ENCODE results near the gene TMPRSS13. TPM values are rescaled to one million over a fixed set of nuclear protein-coding genes. Genes with fewer than 3 reads are reported as not detected.

The TMPRSS13 gene
- total and polyA plus RNA-seq, 2 experiments from 2014 or later: not detected

DNA sequence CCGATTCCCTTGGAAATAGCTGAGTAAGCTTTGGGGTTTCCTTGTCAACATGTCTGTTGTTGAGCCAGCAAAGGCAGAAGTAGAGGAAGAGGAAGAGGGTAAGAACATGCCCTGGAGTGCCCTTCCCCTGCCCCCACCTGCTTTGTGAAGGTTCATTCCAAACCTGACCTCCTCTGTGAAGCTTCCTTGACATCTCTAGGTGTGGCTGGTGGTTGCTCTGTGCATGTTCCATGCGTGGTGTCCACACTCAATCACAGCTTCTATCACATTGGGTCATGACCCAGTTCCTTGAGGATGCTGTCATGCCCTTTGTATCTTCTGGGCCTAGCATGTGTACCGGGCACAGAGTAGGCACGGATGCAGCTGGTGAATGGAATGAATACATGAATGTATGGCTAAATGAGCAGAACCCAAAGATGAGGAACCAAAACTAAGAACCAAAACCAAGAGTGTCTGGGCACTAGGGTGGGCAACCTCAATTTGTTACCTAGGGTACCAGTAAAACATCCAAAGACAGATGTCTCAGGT, 29.0 kb downstream of the TMPRSS13 start:
- TF ChIP-seq EZH2phosphoT487 (IDR thresholded peaks at IDR 0.05; ENCODE audit: insufficient read depth, low read depth) (no peak), EZH2 (IDR thresholded peaks at IDR 0.05; ENCODE audit: insufficient read depth, poor library complexity, severe bottlenecking) (no peak)
- Histone ChIP-seq H3K9me2 (ENCODE audit: insufficient read depth) (no peaks in the 10 kb centered on the region), H3K79me2 (ENCODE audit: insufficient read depth) (no peaks in the 10 kb centered on the region), H3K27me3 (replicated peaks; ENCODE audit: insufficient read depth) (0 out of 2 replicates have a peak, but pooled peaks cover 4% of the 10 kb centered on the region), H3K4me2 (ENCODE audit: unreplicated experiment) (no peak overlapping the region), H3K4me3 (no peak overlapping the region), H4K20me1 (ENCODE audit: insufficient read depth) (no peaks in the 10 kb centered on the region), H3K9me3 (ENCODE audit: low read depth) (no peaks in the 10 kb centered on the region), H3F3A (ENCODE audit: insufficient read depth) (no peaks in the 10 kb centered on the region), H3K9ac (no peak overlapping the region), H3K4me1 (ENCODE audit: insufficient read depth) (no peaks in the 10 kb centered on the region), H3K36me3 (ENCODE audit: low read depth) (no peaks in the 10 kb centered on the region), H3K27ac (no peak overlapping the region), H2AFZ (no peak overlapping the region)
- no peak for DNase-seq
- WGBS, 2 experiments (ENCODE audit: low coverage in 1 of 2, low lambda C conversion rate in 2 of 2, missing lambda C conversion rate in 2 of 2): 64 to 67% methylated on average over 4 of the region's 4 CpGs
- in situ Hi-C loops (cut with MboI): no loop called here

DNA sequence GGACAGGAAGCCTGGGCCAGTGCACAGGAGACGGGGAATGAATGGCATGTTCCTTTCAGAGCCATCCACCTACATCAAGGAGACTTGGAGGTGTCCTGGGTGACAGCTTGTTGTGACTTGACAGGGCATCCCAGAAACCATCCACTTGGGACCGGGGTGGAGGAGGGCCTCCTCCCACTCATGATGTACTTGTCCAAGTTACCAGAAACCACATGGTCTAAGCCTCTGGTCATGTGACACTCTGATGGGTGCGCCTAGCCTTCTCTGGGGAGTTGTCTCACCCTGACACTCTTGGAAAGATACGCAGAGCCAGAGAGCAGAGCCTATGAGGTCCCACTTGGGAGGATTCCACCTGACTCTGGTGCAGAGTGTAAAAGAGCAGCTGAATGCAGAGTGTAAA, 31.1 kb downstream of the TMPRSS13 start:
- H3K4me2 ChIP-seq (ENCODE audit: unreplicated experiment): no peak overlapping the region
- DNase-seq: no peak
- H3K4me3 ChIP-seq: no peak overlapping the region
- H3K36me3 ChIP-seq (ENCODE audit: low read depth): no peaks in the 10 kb centered on the region
- 0 out of 2 replicates have a peak, but pooled peaks cover 4% of the 10 kb centered on the region for H3K27me3 ChIP-seq (replicated peaks; ENCODE audit: insufficient read depth)
- TF ChIP-seq EZH2phosphoT487 (IDR thresholded peaks at IDR 0.05; ENCODE audit: insufficient read depth, low read depth) (no peak), EZH2 (IDR thresholded peaks at IDR 0.05; ENCODE audit: insufficient read depth, poor library complexity, severe bottlenecking) (no peak)
- H4K20me1 ChIP-seq (ENCODE audit: insufficient read depth): no peaks in the 10 kb centered on the region
- H3K9me3 ChIP-seq (ENCODE audit: low read depth): no peaks in the 10 kb centered on the region
- no peak overlapping the region for H3K27ac ChIP-seq
- H3F3A ChIP-seq (ENCODE audit: insufficient read depth): no peaks in the 10 kb centered on the region
- H3K79me2 ChIP-seq (ENCODE audit: insufficient read depth): no peaks in the 10 kb centered on the region
- no peaks in the 10 kb centered on the region for H3K9me2 ChIP-seq (ENCODE audit: insufficient read depth)
- H3K9ac ChIP-seq: no peak overlapping the region
- H3K4me1 ChIP-seq (ENCODE audit: insufficient read depth): no peaks in the 10 kb centered on the region
- H2AFZ ChIP-seq: no peak overlapping the region
- WGBS, 2 experiments (ENCODE audit: low coverage in 1 of 2, low lambda C conversion rate in 2 of 2, missing lambda C conversion rate in 2 of 2): 41 to 46% methylated on average over 4 of the region's 4 CpGs
- in situ Hi-C loops (cut with MboI): no loop called here

DNA sequence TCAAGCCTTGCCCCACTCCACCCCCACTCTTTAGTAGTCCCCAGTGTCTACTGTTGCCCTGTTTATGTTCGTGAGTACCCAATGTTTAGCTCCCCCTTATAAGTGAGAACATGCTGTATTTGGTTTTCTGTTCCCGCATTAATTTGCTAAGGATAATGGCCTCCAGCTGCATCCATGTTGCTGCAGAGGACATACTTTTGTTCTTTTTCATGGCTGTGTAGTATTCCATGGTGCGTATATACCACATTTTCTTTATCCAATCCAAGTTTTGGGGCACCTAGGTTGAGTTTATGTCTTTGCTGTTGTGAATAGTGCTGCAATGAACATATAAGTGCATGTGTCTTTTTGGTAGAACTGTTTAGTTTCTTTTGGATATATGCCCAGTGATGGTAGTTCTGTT, 36.6 kb downstream of the TMPRSS13 start:
- no peak overlapping the region for H3K4me3 ChIP-seq
- no peaks in the 10 kb centered on the region for H4K20me1 ChIP-seq (ENCODE audit: insufficient read depth)
- H3K27me3 ChIP-seq (replicated peaks; ENCODE audit: insufficient read depth): no peaks in the 10 kb centered on the region; the same call in 1 of the 2 replicates
- H2AFZ ChIP-seq: no peak overlapping the region
- no peaks in the 10 kb centered on the region for H3K36me3 ChIP-seq (ENCODE audit: low read depth)
- no peak overlapping the region for H3K27ac ChIP-seq
- no peak for DNase-seq
- no peak for TF ChIP-seq EZH2 (IDR thresholded peaks at IDR 0.05; ENCODE audit: insufficient read depth, poor library complexity, severe bottlenecking)
- no peak for TF ChIP-seq EZH2phosphoT487 (IDR thresholded peaks at IDR 0.05; ENCODE audit: insufficient read depth, low read depth)
- no peak overlapping the region for H3K9ac ChIP-seq
- H3K9me3 ChIP-seq (ENCODE audit: low read depth): no peaks in the 10 kb centered on the region
- no peaks in the 10 kb centered on the region for H3K79me2 ChIP-seq (ENCODE audit: insufficient read depth)
- WGBS, 2 experiments (ENCODE audit: low coverage in 1 of 2, low lambda C conversion rate in 2 of 2, missing lambda C conversion rate in 2 of 2): 68 to 74% methylated on average over 3 of the region's 3 CpGs
- H3K9me2 ChIP-seq (ENCODE audit: insufficient read depth): no peaks in the 10 kb centered on the region
- no peaks in the 10 kb centered on the region for H3K4me1 ChIP-seq (ENCODE audit: insufficient read depth)
- no peaks in the 10 kb centered on the region for H3F3A ChIP-seq (ENCODE audit: insufficient read depth)
- no peak overlapping the region for H3K4me2 ChIP-seq (ENCODE audit: unreplicated experiment)
- in situ Hi-C loops (cut with MboI): no loop called here

DNA sequence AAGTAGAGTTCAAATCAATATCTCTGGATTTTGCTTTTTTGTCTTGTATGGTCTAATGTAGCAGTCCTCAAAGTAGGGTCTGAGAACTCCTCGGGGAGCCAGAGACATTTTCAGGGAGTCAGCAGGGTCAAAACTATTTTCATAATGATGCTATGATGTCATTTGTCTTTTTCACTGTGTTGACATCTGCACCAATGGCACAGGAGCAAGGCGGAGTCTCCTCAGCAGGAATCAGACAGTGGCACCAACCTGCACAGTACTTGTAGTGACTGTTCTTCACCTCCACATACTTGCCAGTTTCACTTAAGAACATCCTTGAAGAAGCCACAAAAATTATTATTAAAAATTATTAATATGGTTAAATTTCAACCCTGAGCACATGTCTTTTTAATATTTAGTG, 37.8 kb downstream of the TMPRSS13 start:
- no peak overlapping the region for H2AFZ ChIP-seq
- H3K9ac ChIP-seq: no peak overlapping the region
- TF ChIP-seq EZH2phosphoT487 (IDR thresholded peaks at IDR 0.05; ENCODE audit: insufficient read depth, low read depth) (no peak), EZH2 (IDR thresholded peaks at IDR 0.05; ENCODE audit: insufficient read depth, poor library complexity, severe bottlenecking) (no peak)
- H4K20me1 ChIP-seq (ENCODE audit: insufficient read depth): no peaks in the 10 kb centered on the region
- no peak overlapping the region for H3K4me2 ChIP-seq (ENCODE audit: unreplicated experiment)
- in situ Hi-C loops (cut with MboI): no loop called here
- DNase-seq: no peak
- no peaks in the 10 kb centered on the region for H3K9me3 ChIP-seq (ENCODE audit: low read depth)
- H3F3A ChIP-seq (ENCODE audit: insufficient read depth): no peaks in the 10 kb centered on the region
- H3K9me2 ChIP-seq (ENCODE audit: insufficient read depth): no peaks in the 10 kb centered on the region
- no peaks in the 10 kb centered on the region for H3K79me2 ChIP-seq (ENCODE audit: insufficient read depth)
- no peak overlapping the region for H3K4me3 ChIP-seq
- no peak overlapping the region for H3K27ac ChIP-seq
- WGBS, 2 experiments (ENCODE audit: low coverage in 1 of 2, low lambda C conversion rate in 2 of 2, missing lambda C conversion rate in 2 of 2): 17 to 22% methylated on average over 2 of the region's 2 CpGs
- no peaks in the 10 kb centered on the region for H3K36me3 ChIP-seq (ENCODE audit: low read depth)
- no peaks in the 10 kb centered on the region; the same call in 1 of the 2 replicates for H3K27me3 ChIP-seq (replicated peaks; ENCODE audit: insufficient read depth)
- no peaks in the 10 kb centered on the region for H3K4me1 ChIP-seq (ENCODE audit: insufficient read depth)
